HEK293T (cell line): Measurements from ENCODE around the gene MEF2A.

Experiments
- ARNT ChIP-seq: fragments of 450-650 bp; IDR thresholded peaks from 2 replicates; pipeline ENCODE4 v1.6.1; 2017; ENCODE audit warnings: mild to moderate bottlenecking
- BHLHE40 ChIP-seq: fragments of 450-650 bp; IDR thresholded peaks from 2 replicates; pipeline ENCODE4 v1.6.1; 2016; ENCODE audit warnings: mild to moderate bottlenecking, moderate library complexity, borderline replicate concordance
- CTBP1 ChIP-seq: fragments of 450-650 bp; IDR thresholded peaks from 2 replicates; pipeline ENCODE4 v1.6.1; 2016; ENCODE audit warnings: borderline replicate concordance
- ELF4 ChIP-seq: fragments of 450-650 bp; IDR thresholded peaks from 2 replicates; pipeline ENCODE4 v1.6.1; 2017; ENCODE audit warnings: antibody characterized with exemption
- FOXA1 ChIP-seq: fragments of 450-650 bp; IDR thresholded peaks from 2 replicates; pipeline ENCODE4 v1.6.1; 2016; ENCODE audit warnings: mild to moderate bottlenecking
- FOXK2 ChIP-seq: fragments of 450-650 bp; IDR thresholded peaks from 2 replicates; pipeline ENCODE4 v1.6.1; 2016; ENCODE audit warnings: mild to moderate bottlenecking
- FOXM1 ChIP-seq: fragments of 450-650 bp; IDR thresholded peaks from 2 replicates; pipeline ENCODE4 v1.6.1; 2017; ENCODE audit warnings: mild to moderate bottlenecking, borderline replicate concordance
- HDGF ChIP-seq: fragments of 450-650 bp; IDR thresholded peaks from 2 replicates; pipeline ENCODE4 v1.6.1; 2017; ENCODE audit warnings: antibody characterized with exemption, borderline replicate concordance
- LEF1 ChIP-seq: fragments of 450-650 bp; IDR thresholded peaks from 2 replicates; pipeline ENCODE4 v1.6.1; 2017; ENCODE audit warnings: mild to moderate bottlenecking, borderline replicate concordance
- NFRKB ChIP-seq: fragments of 450-650 bp; IDR thresholded peaks from 2 replicates; pipeline ENCODE4 v1.6.1; 2016; ENCODE audit warnings: mild to moderate bottlenecking, moderate library complexity
- PKNOX1 ChIP-seq: fragments of 450-650 bp; IDR thresholded peaks from 2 replicates; pipeline ENCODE4 v1.6.1; 2016
- SP1 ChIP-seq: fragments of 450-650 bp; IDR thresholded peaks from 2 replicates; pipeline ENCODE4 v1.6.1; 2017
- SUZ12 ChIP-seq: fragments of 450-650 bp; IDR thresholded peaks from 2 replicates; pipeline ENCODE4 v1.6.1; 2016; ENCODE audit warnings: mild to moderate bottlenecking
- TARDBP ChIP-seq: fragments of 450-650 bp; IDR thresholded peaks from 2 replicates; pipeline ENCODE4 v1.6.1; 2016

- no peak for TF ChIP-seq PKNOX1
- no peak for TF ChIP-seq SUZ12
- TF ChIP-seq BHLHE40: no peak
- no peak for TF ChIP-seq FOXK2
- TF ChIP-seq ARNT: no peak
- TF ChIP-seq FOXM1: no peak
- TF ChIP-seq ELF4: no peak
- no peak for TF ChIP-seq SP1
- no peak for TF ChIP-seq TARDBP
- TF ChIP-seq FOXA1: no peak
- TF ChIP-seq NFRKB: no peak
- TF ChIP-seq HDGF: no peak
- TF ChIP-seq CTBP1: no peak
- no peak for TF ChIP-seq LEF1
Measured at GRCh38 chr15:99673111-99673510, 107.3 kb downstream of the MEF2A start.
